Endothelial cell of umbilical vein (primary cell): ENCODE measurements around the gene CARD9. TPM values are rescaled to one million over a fixed set of nuclear protein-coding genes. Genes with fewer than 3 reads are reported as not detected.

Source experiments
- BruUV-seq: library from RNA; stranded (reverse); fragments of 400-500 nt; replicated peaks from 2 replicates; lab custom pipeline; 2021; lab: Mats Ljungman, UMichigan
- CTCF ChIA-PET: fragments of 300-600, 350-600 bp; sonication (Branson Sonifier 250); formaldehyde crosslinking; loops from one replicate; lab custom pipeline; 2021; ENCODE audit warnings: antibody characterized with exemption, inconsistent platforms; lab: Charles Lee
- POLR2A ChIA-PET: fragments of 300-600, 350-600 bp; sonication (Branson Sonifier 250); formaldehyde crosslinking; loops from one replicate; lab custom pipeline; 2021; ENCODE audit warnings: antibody characterized with exemption, inconsistent platforms; lab: Charles Lee
- DNase-seq: peaks from one replicate; pipeline ENCODE4 v3.0.0-alpha.2; 2011; ENCODE audit warnings: low read depth, low spot score
- FAIRE-seq: peaks from 2 replicates; lab custom pipeline; 2011; peaks lifted over from hg19 to GRCh38; lab: Jason Lieb, UNC
- H2AFZ ChIP-seq: 2 replicates; pipeline ENCODE4 v1.6.0; 2012; ENCODE audit warnings: low read depth, low read length, control low read depth, inconsistent platforms
- H3K27ac ChIP-seq: 2 replicates; pipeline ENCODE4 v1.5.1; 2011; ENCODE audit warnings: low read depth, mild to moderate bottlenecking, control low read depth, low read length, moderate library complexity; ENCODE audit not compliant: insufficient read depth
- H3K27me3 ChIP-seq, 2 experiments: 2 replicates each; pipeline versions ENCODE4 v1.6.0 to v1.6.1; 2011; ENCODE audit warnings: low read length in 2 of 2, mixed read lengths in 1 of 2; ENCODE audit not compliant: control insufficient read depth in 2 of 2, insufficient read depth in 2 of 2
- H3K36me3 ChIP-seq, 2 experiments: 2 replicates in 1 of 2; 3 replicates in 1 of 2; pipeline ENCODE4 v1.5.1; 2011; ENCODE audit warnings: low read length in 2 of 2, mild to moderate bottlenecking in 1 of 2, moderate library complexity in 1 of 2; ENCODE audit not compliant: control insufficient read depth in 2 of 2, insufficient read depth in 2 of 2; ENCODE audit errors: extremely low read depth in 1 of 2
- H3K4me1 ChIP-seq: 3 replicates; pipeline ENCODE4 v1.5.1; 2011; ENCODE audit warnings: mild to moderate bottlenecking, low read length; ENCODE audit not compliant: control insufficient read depth, insufficient read depth; ENCODE audit errors: extremely low read depth
- H3K4me2 ChIP-seq: 2 replicates; pipeline ENCODE4 v1.6.1; 2011; ENCODE audit warnings: low read length, control low read depth, mixed read lengths; ENCODE audit not compliant: insufficient read depth
- H3K4me3 ChIP-seq, 3 experiments: fragments of 200-600 bp in 1 of 3; sonication (generic), shearing (Covaris generic) in 1 of 3; replicated peaks in 1 of 3; 2 replicates each; pipeline ENCODE4 v1.5.1; 2011 to 2016; ENCODE audit warnings: control low read depth in 3 of 3, low read length in 3 of 3, mild to moderate bottlenecking in 2 of 3, inconsistent platforms in 1 of 3, low read depth in 1 of 3, moderate library complexity in 1 of 3; ENCODE audit not compliant: insufficient read depth in 1 of 3
- H3K79me2 ChIP-seq: 2 replicates; pipeline ENCODE4 v1.6.0; 2012; ENCODE audit warnings: low read length, inconsistent platforms; ENCODE audit not compliant: control insufficient read depth, insufficient read depth
- H3K9ac ChIP-seq: replicated peaks from 2 replicates; pipeline ENCODE3; 2011; ENCODE audit warnings: low read length, control low read depth; ENCODE audit not compliant: insufficient read depth; ENCODE audit errors: extremely low read depth
- H3K9me1 ChIP-seq: replicated peaks from 3 replicates; pipeline ENCODE4 v1.6.0; 2011; ENCODE audit warnings: mild to moderate bottlenecking, low read length; ENCODE audit not compliant: control insufficient read depth, insufficient read depth; ENCODE audit errors: extremely low read depth
- H3K9me3 ChIP-seq: replicated peaks from 2 replicates; pipeline ENCODE4 v1.5.1; 2012; ENCODE audit warnings: low read length, inconsistent platforms; ENCODE audit not compliant: control insufficient read depth, insufficient read depth
- H4K20me1 ChIP-seq: replicated peaks from 2 replicates; pipeline ENCODE3; 2011; ENCODE audit warnings: mild to moderate bottlenecking, low read length; ENCODE audit not compliant: control insufficient read depth, insufficient read depth; ENCODE audit errors: extremely low read depth
- EZH2 ChIP-seq: IDR thresholded peaks from 2 replicates; pipeline ENCODE4 v1.6.1; 2012; ENCODE audit warnings: borderline replicate concordance, low read depth, mild to moderate bottlenecking, moderate library complexity, low read length, inconsistent platforms; ENCODE audit not compliant: severe bottlenecking
- FOS ChIP-seq: IDR thresholded peaks from 2 replicates; pipeline ENCODE4 v1.6.1; 2011; ENCODE audit warnings: mild to moderate bottlenecking, low read length, moderate library complexity, borderline replicate concordance; ENCODE audit not compliant: insufficient read depth
- dilution Hi-C: fragments of 300-500 bp; cut with MboI; formaldehyde crosslinking; loops from one replicate; pipeline ENCODE4 v1.15.0; 2019; ENCODE audit warnings: low sequenced_read_pairs; ENCODE audit not compliant: extremely low pct_ligation_motif_present
- intact Hi-C: fragments of 100-400 bp; cut with micrococcal nuclease; formaldehyde crosslinking; loops from one replicate; pipeline ENCODE4 v1.10.0; 2022
- polyA plus RNA-seq, 4 experiments: library from polyadenylated mRNA; depleted of rRNA in 3 of 4; stranded (reverse) in 3 of 4; unstranded in 1 of 4; fragments of >200 nt; gene quantifications; 2 replicates each; pipeline versions ENCODE4 v1.2.1 to v1.2.3, GENCODE V29; 2011 to 2012; ENCODE audit warnings: missing spikeins in 1 of 4
- total RNA-seq: library from RNA; stranded (reverse); gene quantifications from 2 replicates; pipeline ENCODE4 v1.2.3, GENCODE V29; 2021
- TF ChIP-seq, protein P1 (sequence below): IDR thresholded peaks from 2 replicates; pipeline ENCODE4 v1.6.1; 2011; ENCODE audit not compliant: insufficient read depth, insufficient read length
- TF ChIP-seq, protein P2 (sequence below), 2 donors: IDR thresholded peaks; 1 replicate in 1 of 2; 2 replicates in 1 of 2; pipeline ENCODE4 v1.5.1; 2011; ENCODE audit warnings: low read length in 2 of 2, mild to moderate bottlenecking in 2 of 2, moderate library complexity in 2 of 2, control low read depth in 1 of 2, inconsistent platforms in 1 of 2, low read depth in 1 of 2; ENCODE audit not compliant: insufficient read depth in 1 of 2; ENCODE audit errors: extremely low read depth in 1 of 2

CARD9 gene
- total and polyA plus RNA-seq, 2 donors (not counting 3 experiments of a cell fraction or from before 2014, with no cell fraction given): 0.22 to 0.71 TPM

DNA sequence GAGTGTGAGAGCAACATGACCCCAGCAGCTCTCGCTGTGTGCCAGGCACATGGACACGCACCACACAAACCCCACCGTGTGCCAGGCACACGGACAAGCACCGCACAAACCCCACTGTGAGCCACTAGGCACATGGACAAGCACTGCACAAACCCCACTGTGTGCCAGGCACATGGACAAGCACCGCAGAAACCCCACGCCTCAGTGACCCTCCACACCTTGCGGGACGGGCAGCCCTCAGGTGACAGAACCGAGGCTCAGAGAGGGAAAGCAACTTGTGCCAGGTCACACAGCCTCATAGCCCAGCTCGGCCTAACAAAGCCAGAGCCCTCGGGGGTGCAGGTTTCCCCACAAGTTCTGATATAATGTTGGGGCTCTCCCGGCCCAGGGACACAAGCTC is 48.1 kb downstream of the CARD9 start:
- DNase-seq (no peak), FAIRE-seq (no peak)
- H3K9me3 ChIP-seq: no peaks in the 10 kb centered on the region
- H3K27me3 ChIP-seq: no peaks in the 10 kb centered on the region
- POLR2A ChIA-PET: no interaction called here
- no peak overlapping the region for H3K4me2 ChIP-seq
- no peak overlapping the region for H2AFZ ChIP-seq
- TF ChIP-seq, protein P1, sequence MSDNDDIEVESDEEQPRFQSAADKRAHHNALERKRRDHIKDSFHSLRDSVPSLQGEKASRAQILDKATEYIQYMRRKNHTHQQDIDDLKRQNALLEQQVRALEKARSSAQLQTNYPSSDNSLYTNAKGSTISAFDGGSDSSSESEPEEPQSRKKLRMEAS: no peak
- TF ChIP-seq EZH2: no peak
- no peak for TF ChIP-seq FOS
- no TSS peak for BruUV-seq
- H3K4me3 ChIP-seq: no peak overlapping the region
- H3K27ac ChIP-seq: no peak overlapping the region
- H3K36me3 ChIP-seq: no peaks in the 10 kb centered on the region
- H3K9ac ChIP-seq: no peak overlapping the region
- H3K4me1 ChIP-seq: peaks cover 20% of the 10 kb centered on the region
- intact Hi-C loops: no loop called here
- no peaks in the 10 kb centered on the region for H3K9me1 ChIP-seq
- dilution Hi-C loops: no loop called here
- CTCF ChIA-PET: interaction anchor here (1.2 to 2.8 kb wide), 3 partner anchors 8 to 38 kb away, joined by 4 to 13 read pairs (median 5); partner anchors contain the start of gene DNLZ
- peaks cover 23% of the 10 kb centered on the region for H3K79me2 ChIP-seq
- H4K20me1 ChIP-seq: no peaks in the 10 kb centered on the region

DNA sequence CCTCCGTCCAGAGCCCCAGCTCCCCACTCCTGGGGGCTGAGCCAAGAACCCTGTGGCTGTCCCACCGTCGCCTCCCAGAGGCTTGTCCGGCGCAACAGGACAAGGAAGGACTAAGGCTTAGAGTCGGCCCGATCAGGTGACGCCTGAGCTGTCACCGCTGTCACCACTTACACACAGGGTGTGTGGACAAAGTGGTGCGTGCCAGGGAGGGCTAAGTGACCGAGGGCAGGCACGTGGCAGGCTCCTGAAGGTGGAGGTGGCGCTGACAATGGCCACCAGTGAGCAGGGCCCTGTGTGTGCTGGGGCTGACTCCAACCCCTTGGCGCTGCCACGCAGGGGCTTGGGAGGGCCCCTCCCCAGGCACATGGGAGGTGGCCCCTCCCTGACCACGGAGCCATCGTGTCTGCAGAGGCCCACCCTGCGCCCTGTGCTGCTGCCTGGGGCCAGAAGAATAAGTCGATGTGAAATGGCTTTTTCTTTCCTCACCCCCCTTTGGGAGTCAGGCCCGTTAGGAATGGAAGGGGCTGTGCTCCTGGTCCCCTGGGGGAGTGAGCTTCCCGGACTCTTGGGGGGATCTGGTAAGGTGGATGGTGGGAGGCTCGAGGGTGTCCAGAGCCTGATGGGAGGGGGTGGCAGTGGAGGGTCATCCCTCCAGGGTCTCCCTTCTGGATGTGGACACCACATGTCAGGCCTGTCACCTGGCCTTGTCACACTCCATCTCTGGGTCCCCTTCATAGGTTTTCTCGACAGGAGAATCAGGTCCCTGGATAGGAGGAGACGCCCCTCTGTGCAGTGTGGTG is 48.8 kb downstream of the CARD9 start:
- no peaks in the 10 kb centered on the region for H4K20me1 ChIP-seq
- H3K4me2 ChIP-seq: no peak overlapping the region
- H3K36me3 ChIP-seq: no peaks in the 10 kb centered on the region
- no peaks in the 10 kb centered on the region for H3K27me3 ChIP-seq
- H2AFZ ChIP-seq: no peak overlapping the region
- H3K9me3 ChIP-seq: no peaks in the 10 kb centered on the region
- no peak overlapping the region for H3K4me3 ChIP-seq
- no peak for DNase-seq
- peaks cover 20% of the 10 kb centered on the region for H3K4me1 ChIP-seq
- dilution Hi-C loops (no loop called here), intact Hi-C loops (no loop called here)
- TF ChIP-seq EZH2: no peak
- TF ChIP-seq, protein P2, sequence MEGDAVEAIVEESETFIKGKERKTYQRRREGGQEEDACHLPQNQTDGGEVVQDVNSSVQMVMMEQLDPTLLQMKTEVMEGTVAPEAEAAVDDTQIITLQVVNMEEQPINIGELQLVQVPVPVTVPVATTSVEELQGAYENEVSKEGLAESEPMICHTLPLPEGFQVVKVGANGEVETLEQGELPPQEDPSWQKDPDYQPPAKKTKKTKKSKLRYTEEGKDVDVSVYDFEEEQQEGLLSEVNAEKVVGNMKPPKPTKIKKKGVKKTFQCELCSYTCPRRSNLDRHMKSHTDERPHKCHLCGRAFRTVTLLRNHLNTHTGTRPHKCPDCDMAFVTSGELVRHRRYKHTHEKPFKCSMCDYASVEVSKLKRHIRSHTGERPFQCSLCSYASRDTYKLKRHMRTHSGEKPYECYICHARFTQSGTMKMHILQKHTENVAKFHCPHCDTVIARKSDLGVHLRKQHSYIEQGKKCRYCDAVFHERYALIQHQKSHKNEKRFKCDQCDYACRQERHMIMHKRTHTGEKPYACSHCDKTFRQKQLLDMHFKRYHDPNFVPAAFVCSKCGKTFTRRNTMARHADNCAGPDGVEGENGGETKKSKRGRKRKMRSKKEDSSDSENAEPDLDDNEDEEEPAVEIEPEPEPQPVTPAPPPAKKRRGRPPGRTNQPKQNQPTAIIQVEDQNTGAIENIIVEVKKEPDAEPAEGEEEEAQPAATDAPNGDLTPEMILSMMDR (IDR thresholded peaks at IDR 0.05; ENCODE audit: extremely low read depth in 1 of 2, insufficient read depth in 1 of 2, low read depth in 1 of 2, low read length in 2 of 2): peak in 1 of 2 donors; percentile 4
- FAIRE-seq: no peak
- no peaks in the 10 kb centered on the region for H3K9me1 ChIP-seq
- H3K79me2 ChIP-seq: peaks cover 18% of the 10 kb centered on the region
- no TSS peak for BruUV-seq
- no peak overlapping the region for H3K9ac ChIP-seq
- ChIA-PET POLR2A (no interaction called here), CTCF (interaction anchor here (1.8 to 2.8 kb wide), 3 partner anchors 12 to 21 kb away, joined by 5 to 22 read pairs (median 13); no protein-coding TSS in a partner anchor)
- no peak overlapping the region for H3K27ac ChIP-seq
